GM12865 (cell line): ENCODE results near the gene RNASE1.

Experiments
- DNase-seq: peaks from one replicate; pipeline ENCODE4 v3.0.0; 2010; ENCODE audit warnings: low read depth
- H3K4me3 ChIP-seq: 2 replicates; pipeline ENCODE4 v1.5.1; 2011; ENCODE audit warnings: mild to moderate bottlenecking, low read depth, low read length, control low read depth
- TF ChIP-seq, protein P1 (sequence below): IDR thresholded peaks from 2 replicates; pipeline ENCODE4 v1.5.1; 2011; ENCODE audit warnings: low read length, control low read depth, low read depth, inconsistent platforms; ENCODE audit not compliant: insufficient read depth; ENCODE audit errors: missing control alignments

The RNASE1 gene

DNA sequence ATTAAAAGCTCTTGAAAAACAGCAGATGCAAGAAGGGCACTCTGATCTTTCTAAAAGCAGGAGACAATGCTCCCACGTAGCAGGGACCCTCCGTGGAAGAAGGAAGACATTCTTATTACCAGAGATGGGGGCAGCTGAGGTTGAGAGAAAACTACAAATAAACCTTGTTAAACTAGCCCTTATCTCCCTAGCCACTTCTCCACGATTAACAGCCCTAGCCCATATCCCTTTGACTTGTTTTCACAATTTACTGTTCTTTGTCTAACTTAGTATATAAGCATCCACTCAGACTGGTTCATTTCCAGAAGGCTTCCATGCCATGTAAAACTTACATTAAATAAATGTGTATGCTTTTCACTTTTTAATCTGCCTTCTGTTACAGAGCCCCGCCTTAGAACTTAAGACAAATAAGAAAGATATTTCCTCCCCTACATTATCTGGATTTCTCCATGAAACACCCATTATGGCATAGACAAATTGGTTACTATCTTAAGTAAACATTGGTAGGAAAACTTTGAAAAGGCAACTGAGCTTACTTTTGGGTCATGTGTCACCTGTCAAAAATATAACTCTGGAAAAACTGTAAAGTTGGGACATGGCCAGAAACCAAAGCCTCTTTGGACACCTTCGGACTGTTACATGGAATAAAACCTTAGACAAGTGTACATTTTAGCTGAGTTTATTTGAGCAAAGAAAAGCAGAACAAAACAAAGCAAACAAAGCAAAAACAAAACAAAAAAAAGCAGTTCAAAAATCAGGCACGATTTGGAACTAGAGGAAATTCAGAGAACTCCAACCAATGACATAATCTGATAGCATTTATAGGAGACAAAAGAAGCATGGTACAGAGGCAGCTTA is 4.9 kb upstream of the RNASE1 start:
- TF ChIP-seq, protein P1, sequence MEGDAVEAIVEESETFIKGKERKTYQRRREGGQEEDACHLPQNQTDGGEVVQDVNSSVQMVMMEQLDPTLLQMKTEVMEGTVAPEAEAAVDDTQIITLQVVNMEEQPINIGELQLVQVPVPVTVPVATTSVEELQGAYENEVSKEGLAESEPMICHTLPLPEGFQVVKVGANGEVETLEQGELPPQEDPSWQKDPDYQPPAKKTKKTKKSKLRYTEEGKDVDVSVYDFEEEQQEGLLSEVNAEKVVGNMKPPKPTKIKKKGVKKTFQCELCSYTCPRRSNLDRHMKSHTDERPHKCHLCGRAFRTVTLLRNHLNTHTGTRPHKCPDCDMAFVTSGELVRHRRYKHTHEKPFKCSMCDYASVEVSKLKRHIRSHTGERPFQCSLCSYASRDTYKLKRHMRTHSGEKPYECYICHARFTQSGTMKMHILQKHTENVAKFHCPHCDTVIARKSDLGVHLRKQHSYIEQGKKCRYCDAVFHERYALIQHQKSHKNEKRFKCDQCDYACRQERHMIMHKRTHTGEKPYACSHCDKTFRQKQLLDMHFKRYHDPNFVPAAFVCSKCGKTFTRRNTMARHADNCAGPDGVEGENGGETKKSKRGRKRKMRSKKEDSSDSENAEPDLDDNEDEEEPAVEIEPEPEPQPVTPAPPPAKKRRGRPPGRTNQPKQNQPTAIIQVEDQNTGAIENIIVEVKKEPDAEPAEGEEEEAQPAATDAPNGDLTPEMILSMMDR = no peak
- DNase-seq = no peak
- no peak overlapping the region for H3K4me3 ChIP-seq

DNA sequence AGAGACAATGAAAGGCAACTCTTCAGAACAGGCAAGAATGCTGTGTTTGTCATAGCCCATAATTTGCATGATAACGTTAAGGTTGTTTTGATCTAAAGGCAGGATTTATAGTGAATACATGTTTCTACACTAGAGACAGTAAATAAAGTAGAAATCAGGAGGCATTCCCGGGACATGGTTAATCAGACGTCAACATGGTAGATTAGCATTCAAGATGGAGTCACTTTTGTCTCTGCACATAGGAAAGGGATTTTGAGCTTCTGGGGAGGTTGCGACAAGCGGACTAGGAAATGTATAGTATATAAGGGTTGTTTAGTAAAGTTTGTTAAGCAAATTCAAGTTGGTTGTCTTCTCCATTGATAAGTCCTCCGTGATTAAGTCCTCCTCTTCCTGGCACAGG is 2.8 kb upstream of the RNASE1 start:
- no peak for DNase-seq
- TF ChIP-seq, protein P1 = no peak
- no peak overlapping the region for H3K4me3 ChIP-seq

DNA sequence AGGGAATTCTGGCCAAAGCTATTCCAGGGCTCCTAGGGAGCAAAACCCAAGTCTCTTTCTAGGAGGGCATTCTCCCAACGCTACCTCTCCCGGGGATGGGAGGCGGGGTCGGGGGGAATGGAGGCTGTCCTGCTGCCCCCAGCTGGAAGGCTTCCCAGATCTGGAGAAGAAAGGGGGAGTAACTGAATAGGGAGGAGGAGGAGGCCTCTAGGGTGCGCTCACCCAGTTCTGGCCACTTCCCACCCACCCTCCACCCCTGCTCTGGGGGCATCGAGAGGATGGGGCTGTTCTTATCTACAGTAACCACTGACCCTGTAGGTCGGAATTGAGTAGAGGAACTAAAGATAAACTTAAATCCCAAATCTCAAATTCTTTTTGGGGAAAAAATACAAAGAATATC is 579 bp upstream of the RNASE1 start:
- DNase-seq = no peak
- TF ChIP-seq, protein P1 = no peak
- no peak overlapping the region for H3K4me3 ChIP-seq

DNA sequence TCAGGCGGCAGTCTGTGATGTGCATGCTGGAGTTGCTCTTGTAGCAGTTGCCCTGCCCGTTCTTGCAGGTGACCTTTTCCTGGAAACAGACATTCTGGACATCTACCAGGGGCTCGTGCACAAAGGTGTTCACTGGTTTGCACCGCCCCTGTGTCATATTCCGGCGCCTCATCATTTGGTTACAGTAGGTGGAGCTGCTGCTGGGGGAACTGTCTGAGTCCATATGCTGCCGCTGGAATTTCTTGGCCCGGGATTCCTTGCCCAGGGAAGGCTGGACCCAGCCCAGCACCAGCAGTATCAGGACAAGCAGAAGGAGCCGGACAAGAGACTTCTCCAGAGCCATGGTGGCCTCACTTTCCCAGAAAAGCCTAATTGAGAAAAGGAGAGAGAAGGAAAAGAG is 918 bp downstream of the RNASE1 start:
- TF ChIP-seq, protein P1 = no peak
- DNase-seq = no peak
- H3K4me3 ChIP-seq = no peak overlapping the region

DNA sequence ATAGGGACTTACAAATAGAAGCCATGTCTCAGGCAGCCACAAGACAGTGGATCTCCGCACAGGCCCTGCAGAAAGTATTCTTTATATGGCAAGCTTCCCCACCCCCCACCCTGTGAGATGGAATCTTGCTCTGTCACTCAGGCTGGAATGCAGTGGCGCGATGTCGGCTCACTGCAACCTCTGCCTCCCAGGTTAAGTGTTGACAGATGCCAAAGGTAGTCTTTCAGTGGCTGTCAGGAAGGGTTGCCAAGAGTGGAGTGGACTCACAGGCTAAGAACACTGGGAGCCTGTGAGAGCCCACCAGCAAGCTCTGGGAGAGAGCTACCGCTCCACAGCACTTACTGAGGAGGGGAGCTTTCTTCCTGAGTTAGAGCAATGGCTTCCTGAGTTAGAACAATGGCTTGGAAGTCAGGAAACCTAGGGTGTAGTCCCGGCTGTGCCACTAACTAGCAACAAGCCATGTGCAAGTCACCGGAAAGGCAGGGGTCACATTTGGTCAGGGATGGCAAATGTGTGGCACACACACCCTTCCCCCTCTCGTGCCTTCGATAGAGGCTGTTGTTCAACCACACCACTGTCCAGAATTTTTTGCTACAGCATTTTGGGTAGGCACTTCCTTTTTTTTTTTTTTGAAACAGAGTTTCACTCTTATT is 2.6 kb downstream of the RNASE1 start:
- TF ChIP-seq, protein P1 = no peak
- DNase-seq = no peak
- no peak overlapping the region for H3K4me3 ChIP-seq

DNA sequence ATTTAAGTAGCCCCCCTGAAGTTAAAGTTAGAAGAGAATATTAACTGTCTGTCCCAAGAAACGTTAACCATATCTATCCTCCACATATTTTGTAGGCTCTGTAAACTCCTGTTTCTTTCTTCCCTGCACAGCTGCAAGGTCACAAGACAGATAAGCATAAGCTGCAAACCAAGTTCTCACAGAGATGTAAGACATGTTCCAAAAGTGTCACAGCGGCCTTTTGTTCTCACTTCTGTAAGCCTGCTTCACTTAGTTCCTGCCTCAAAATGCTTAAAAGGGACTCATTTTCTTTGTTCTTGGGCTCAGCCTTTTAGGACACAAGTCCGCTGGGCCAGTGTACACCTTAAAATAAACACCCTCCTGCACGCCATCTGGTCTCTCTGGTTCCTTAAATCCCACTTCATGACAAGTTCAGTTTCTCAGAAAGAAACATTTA is 3.2 kb downstream of the RNASE1 start:
- no peak for DNase-seq
- TF ChIP-seq, protein P1 = no peak
- H3K4me3 ChIP-seq = no peak overlapping the region
